ENCODE measurements around the gene PTPRA. TPM values are rescaled to one million over a fixed set of nuclear protein-coding genes. Genes with fewer than 3 reads are reported as not detected.

The PTPRA gene
- total RNA-seq, 1 donor from 2014 or later = 67.0 TPM

DNA sequence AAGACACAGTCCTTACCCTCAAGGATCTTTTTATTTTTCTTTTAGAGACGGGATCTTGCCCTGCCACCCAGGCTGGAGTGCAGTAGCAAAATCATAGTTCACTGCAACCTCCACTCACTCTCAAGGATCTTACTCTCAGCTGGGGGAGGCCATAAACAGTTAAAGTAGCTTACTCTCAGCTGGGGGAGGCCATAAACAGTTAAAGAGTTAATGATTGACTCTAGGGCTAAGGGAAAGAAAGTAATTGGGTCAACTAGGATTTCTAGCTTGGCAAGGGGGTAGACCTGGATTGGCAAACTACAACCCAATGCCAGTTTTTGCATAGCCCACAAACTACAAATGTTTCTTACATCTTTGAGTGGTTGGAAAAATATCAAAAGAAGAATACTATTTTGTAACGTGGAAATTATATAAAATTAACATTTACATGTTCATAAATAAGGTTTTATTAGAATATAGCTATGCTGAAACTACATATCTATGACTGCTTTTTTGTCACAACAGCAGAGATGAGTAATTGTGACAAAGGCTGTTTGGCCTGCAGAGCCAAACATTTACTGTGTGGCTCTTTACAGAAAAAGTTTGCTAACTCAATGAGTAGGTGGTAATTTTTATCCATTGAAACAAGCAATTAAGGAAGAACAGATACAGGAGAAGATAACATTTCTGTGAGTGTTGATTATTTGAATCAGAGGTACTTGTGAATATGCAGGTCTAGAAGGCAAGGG lies 46.4 kb downstream of the PTPRA start:
- no peaks in the 10 kb centered on the region for H3K27me3 Mint-ChIP-seq (ENCODE audit: low read depth)

DNA sequence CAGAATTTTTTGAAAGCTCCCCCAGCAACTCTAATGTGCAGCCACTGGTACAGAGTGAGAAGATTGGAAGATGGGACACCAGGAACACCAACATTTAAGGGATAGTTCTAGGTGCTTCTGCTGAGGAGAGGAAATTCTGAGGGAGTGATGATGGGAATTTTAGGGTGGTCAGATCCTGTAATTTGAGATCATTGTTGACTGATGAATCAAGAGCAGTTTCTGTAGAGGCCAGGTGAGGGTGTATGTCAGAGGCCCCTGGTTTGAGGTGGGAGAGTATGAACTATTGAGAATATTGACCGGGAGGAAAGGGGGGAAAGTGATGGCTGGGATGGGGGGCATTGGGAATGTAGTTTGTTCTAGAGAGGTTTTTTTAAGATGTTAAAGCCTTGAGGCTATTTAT lies 47.2 kb downstream of the PTPRA start:
- H3K27ac Mint-ChIP-seq = no peak overlapping the region
- no peak for DNase-seq (ENCODE audit: low spot score in 2 of 2, unreplicated experiment in 2 of 2)
- TF ChIP-seq, protein P1, sequence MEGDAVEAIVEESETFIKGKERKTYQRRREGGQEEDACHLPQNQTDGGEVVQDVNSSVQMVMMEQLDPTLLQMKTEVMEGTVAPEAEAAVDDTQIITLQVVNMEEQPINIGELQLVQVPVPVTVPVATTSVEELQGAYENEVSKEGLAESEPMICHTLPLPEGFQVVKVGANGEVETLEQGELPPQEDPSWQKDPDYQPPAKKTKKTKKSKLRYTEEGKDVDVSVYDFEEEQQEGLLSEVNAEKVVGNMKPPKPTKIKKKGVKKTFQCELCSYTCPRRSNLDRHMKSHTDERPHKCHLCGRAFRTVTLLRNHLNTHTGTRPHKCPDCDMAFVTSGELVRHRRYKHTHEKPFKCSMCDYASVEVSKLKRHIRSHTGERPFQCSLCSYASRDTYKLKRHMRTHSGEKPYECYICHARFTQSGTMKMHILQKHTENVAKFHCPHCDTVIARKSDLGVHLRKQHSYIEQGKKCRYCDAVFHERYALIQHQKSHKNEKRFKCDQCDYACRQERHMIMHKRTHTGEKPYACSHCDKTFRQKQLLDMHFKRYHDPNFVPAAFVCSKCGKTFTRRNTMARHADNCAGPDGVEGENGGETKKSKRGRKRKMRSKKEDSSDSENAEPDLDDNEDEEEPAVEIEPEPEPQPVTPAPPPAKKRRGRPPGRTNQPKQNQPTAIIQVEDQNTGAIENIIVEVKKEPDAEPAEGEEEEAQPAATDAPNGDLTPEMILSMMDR (IDR thresholded peaks at IDR 0.05; ENCODE audit: unreplicated experiment) = no peak
- H3K36me3 Mint-ChIP-seq = peaks cover 18% of the 10 kb centered on the region
- H3K27me3 Mint-ChIP-seq (ENCODE audit: low read depth) = no peaks in the 10 kb centered on the region
- no peak overlapping the region for H3K4me3 Mint-ChIP-seq
- peaks cover 9% of the 10 kb centered on the region for H3K4me1 Mint-ChIP-seq
- no peaks in the 10 kb centered on the region for H3K9me3 Mint-ChIP-seq

More for the DNA sequence above, 46.4 kb downstream of the PTPRA start:
- Mint-ChIP-seq H3K4me3 (no peak overlapping the region), H3K27ac (no peak overlapping the region), H3K9me3 (no peaks in the 10 kb centered on the region), H3K36me3 (peaks cover 15% of the 10 kb centered on the region), H3K4me1 (peaks cover 9% of the 10 kb centered on the region)
- no peak for DNase-seq (ENCODE audit: low spot score in 2 of 2, unreplicated experiment in 2 of 2)
- TF ChIP-seq, protein P1 (IDR thresholded peaks at IDR 0.05; ENCODE audit: unreplicated experiment) = no peak

DNA sequence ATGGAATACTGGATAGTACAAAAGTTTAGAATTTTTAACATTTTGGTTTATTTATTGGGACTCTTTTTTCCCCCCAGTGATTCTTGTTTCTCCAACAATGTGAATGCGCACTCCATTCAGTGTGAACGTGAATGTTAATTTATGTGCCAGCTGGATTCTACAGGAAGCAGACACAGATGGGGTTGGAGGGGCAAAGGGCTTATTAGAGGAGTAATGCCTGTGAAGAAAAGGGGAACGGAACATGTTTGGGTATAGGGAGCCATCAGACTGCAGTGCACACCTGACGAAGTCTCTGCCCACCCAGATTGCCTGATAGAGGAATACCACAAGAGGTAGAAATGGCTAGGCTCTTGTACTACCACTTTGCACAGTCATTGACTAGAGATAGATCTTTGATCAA lies 48.2 kb downstream of the PTPRA start:
- H3K27me3 Mint-ChIP-seq (ENCODE audit: low read depth) = no peaks in the 10 kb centered on the region
- no peak overlapping the region for H3K27ac Mint-ChIP-seq
- TF ChIP-seq, protein P1 (IDR thresholded peaks at IDR 0.05; ENCODE audit: unreplicated experiment) = no peak
- H3K4me3 Mint-ChIP-seq = no peak overlapping the region
- no peak for DNase-seq (ENCODE audit: low spot score in 2 of 2, unreplicated experiment in 2 of 2)
- peaks cover 9% of the 10 kb centered on the region for H3K4me1 Mint-ChIP-seq
- no peaks in the 10 kb centered on the region for H3K9me3 Mint-ChIP-seq
- H3K36me3 Mint-ChIP-seq = peaks cover 20% of the 10 kb centered on the region

DNA sequence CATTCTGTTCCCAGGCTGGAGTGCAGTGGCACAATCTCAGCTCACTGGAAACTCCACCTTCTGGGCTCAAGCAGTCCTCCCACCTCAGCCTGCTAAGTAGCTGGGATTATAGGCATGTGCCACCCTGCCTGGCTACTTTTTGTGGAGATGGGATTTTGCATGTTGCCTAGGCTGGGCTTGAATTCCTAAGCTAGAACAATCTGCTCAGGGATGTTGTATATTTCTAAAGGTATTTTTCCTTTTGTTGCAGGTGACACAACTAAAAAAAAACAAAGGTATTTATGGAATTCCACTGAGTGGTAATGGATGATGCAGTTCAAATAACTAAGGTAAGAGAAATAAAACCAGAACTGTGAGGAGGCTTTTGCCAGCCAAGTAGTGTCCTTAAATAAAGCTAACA lies 49.7 kb downstream of the PTPRA start:
- Mint-ChIP-seq H3K36me3 (peaks cover 24% of the 10 kb centered on the region), H3K27ac (no peak overlapping the region), H3K27me3 (ENCODE audit: low read depth) (no peaks in the 10 kb centered on the region), H3K4me3 (no peak overlapping the region), H3K9me3 (no peaks in the 10 kb centered on the region), H3K4me1 (peaks cover 9% of the 10 kb centered on the region)
- TF ChIP-seq, protein P1 (IDR thresholded peaks at IDR 0.05; ENCODE audit: unreplicated experiment) = no peak
- no peak for DNase-seq (ENCODE audit: low spot score in 2 of 2, unreplicated experiment in 2 of 2)

DNA sequence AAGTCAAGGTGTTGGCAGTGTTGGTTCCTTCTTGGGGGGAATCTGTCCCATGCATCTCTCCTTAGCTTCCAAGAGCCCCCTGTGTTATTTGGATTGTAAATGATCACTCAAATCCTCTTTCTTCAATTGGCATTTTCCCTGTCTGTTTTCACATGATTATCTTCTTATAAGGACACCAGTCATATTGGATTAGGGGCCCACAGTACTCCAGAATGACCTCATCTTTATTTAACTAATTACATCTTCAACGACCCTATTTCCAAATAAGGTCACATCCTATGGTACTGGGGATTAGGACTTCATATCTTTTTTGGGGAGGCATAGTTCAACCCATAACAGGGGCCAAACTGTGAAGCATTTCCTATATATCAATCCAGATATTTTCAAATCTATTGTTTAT lies 57.3 kb downstream of the PTPRA start:
- Mint-ChIP-seq H3K4me1 (no peaks in the 10 kb centered on the region), H3K27me3 (ENCODE audit: low read depth) (no peaks in the 10 kb centered on the region), H3K4me3 (no peak overlapping the region), H3K27ac (no peak overlapping the region), H3K9me3 (peaks cover 4% of the 10 kb centered on the region), H3K36me3 (peaks cover 15% of the 10 kb centered on the region)
- TF ChIP-seq, protein P1 (IDR thresholded peaks at IDR 0.05; ENCODE audit: unreplicated experiment) = no peak
- DNase-seq (ENCODE audit: low spot score in 2 of 2, unreplicated experiment in 2 of 2) = no peak

Data from mesothelial cell of epicardium (in vitro differentiated cells).